Fibroblast of skin of scalp (primary cell): Measurements from ENCODE around the gene TBC1D22A.

Source experiments
- DNase-seq: peaks from one replicate; pipeline ENCODE4 v3.0.0-alpha.2; 2013

Gene TBC1D22A

DNA sequence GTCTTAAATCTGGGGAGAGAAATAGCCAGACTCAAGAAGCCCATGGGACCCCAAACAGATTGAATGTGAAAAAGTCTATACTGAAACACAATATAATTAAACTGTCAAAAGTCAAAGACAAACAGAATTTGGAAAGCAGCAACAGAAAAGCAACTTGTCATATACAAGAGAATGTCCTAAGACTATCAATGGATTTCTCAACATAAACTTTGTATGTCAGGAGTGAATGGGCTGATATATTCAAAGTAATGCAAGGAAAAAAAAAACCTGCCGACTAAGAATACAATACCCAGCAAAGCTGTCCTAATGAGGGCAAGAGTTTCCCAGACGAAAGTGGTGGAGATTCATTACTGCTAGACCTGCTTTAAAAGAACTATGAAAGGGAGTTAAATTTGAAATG is 73.2 kb downstream of the TBC1D22A start:
- no peak for DNase-seq

DNA sequence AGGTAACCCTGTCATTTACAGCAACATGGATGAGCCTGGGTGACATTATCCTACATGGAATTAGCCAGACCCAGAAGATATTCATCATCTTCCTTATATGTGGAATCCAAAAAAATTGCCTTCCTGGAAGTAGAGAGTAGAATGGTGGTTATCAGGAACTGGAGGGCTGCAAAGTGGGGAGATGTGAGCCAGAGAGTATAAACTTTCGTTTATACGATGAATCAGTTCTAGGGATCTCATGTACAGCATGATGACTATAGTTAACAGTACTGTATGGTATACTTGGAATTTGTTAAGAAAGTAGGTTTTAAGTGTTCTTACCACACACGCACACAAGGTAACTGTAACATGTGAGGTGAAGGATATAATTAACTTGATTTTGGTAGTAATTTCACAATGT is 79.1 kb downstream of the TBC1D22A start:
- peak; percentile 43 for DNase-seq

DNA sequence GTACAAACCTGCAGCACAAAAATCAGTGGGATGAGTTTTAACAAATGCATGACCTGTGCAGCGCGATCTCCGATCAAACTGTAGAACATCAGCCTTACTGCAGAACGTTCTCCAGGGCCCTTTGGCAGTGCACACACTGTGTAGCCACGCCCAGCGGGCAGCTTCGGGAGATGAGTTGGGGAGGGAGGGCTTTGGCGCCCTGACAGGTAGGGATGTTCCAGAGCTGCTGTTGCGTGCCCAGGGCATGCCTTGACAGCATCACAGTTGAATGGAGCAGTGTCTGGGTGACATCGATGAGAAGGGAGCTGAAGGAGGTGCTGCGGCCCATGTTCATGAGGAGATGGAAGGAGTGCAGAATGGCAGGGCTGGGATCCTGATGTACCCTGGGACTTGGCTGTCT is 80.2 kb downstream of the TBC1D22A start:
- DNase-seq, result no peak

DNA sequence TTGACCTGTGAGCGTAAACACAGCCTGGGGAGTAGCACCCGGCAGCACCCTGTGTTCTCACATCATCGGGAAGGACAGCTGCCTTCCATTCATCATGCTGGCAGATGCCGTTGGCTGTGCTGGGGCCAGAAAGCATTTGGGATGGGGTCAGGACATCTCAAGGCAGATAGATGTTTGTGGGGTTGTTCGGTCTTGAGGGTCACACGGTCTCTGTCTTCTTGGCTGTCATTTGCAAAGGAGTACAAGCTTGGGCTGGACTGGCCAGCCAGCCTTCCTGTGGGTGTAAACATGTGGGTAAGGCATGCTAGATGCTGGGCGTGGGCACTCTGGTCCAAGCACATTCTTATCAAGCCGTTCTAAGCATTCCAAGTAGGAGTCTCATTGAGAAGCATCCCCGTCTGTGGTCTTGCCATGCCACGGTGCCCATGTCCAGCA is 81.4 kb downstream of the TBC1D22A start:
- peak; percentile 45 for DNase-seq

DNA sequence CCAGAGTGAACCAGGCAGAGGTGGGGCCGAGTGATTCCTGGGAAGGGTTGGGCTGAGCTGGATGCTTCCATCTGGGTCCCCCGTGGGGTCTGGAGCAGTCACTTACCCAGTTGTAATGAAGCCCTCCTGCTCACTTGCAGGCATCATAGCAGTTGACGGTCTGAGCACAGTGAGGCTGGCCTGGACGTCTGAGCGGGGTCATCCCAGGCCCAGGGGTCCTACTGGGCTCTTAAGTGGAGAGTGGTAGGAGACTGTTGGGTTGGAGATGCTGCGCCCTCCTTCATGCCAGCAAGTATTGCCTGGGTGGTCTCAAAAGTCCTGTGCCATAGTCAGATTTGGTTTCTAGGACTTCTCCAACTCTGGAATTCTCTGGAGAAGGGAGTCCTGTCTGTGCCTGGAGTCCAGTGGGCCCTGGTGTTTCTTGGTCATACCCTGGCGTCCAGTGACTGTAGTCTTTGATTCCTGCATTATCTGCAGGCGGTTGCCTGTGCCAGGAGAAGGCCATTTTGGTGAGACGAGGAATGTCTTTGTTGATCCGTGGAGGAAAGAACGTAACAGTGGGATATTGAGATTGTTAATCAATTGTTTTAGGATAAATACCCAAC is 82.3 kb downstream of the TBC1D22A start:
- DNase-seq, result no peak

DNA sequence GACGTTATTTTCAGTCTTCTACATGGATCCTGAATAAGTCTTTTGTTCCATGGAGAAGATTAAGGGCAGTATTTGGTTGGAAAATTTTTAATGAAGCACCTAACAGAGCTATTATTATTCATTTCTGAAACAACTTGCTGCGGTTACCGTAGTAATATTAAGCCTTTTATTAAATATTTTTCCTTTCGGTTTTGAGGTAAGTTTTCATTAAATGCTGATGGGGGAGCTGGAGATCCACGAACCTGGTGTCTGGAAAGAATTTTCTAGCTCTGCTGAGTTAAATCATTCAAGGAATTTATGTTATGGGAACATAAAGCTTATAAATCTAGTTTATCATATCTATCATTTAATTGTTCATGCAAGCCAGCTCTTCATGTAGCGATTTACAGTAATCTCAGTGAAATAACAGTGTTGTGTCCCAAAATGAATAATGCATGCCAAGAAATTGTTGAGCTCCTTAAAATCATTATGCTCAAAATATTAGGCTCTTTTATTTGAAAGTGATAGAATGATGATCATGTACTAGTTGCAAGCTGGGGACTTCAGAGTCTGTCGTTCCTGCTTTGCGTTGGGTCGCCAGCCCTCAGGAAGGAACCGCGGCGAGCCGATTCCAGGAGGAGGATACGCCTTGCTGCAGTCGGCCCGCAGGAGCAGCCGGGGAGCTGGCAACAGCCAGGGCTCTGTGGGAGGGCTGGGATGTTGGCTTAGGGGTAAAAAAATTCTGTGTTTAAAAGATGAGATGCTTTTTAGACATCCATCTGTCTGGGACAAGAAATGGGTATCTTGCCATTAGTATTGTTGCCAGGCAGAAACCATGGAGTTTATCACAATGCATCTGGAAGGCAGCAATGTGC is 83.1 kb downstream of the TBC1D22A start:
- peak; percentile 72 for DNase-seq

DNA sequence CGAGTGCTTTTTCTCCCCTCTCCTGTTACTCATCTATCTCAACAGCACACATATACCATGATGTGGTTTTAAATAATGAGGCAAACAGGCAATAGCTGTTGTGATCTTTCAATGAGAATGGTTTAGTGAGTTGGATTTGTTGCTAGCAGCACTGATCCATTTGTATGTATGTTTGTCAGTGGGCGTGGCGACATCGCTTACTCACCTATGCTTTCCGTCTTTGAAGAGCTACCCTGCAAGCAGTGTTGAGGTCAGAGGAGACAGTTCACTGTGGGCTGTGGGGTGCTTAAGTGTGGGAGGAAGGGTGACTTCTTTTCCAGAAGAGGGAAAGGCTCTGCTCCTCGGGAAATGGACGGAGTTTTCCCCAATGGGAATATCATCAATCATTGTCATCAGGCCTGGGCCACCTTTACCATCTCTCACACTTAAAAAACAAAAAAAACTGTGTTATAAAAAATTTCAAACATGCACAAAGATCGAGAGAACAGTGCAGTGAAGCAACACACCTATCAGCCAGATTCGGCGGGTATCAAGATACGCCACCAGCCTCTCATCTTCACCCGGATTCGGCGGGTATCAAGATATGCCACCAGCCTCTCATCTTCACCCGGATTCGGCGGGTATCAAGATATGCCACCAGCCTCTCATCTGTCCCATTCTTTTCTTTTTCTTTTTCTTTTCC is 83.8 kb downstream of the TBC1D22A start:
- no peak for DNase-seq

DNA sequence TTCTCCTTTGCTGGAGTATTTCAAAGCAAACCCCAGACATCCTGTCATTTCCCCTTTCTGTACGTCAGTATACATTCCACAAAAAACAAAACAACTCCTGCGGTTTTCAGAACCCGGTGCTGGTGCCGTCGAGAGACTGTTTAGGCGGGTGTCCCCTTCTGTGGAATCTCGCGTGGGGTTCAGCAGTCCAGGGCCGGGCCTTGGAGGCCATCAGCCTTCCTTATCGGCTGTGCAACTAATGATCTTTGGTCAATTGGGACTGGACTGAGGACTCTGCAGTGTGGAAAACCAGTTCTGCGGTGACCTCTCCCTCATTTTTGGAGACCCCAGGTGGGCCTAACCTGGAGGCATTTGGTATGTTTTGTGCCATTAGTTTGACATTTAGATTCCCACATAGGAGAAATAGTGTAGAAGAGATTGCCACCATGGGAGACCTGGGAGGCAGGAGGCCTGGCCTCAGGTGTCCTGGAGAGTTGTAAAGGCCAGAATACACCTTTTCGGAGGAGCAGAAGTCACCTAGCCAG is 84.4 kb downstream of the TBC1D22A start:
- no peak for DNase-seq

DNA sequence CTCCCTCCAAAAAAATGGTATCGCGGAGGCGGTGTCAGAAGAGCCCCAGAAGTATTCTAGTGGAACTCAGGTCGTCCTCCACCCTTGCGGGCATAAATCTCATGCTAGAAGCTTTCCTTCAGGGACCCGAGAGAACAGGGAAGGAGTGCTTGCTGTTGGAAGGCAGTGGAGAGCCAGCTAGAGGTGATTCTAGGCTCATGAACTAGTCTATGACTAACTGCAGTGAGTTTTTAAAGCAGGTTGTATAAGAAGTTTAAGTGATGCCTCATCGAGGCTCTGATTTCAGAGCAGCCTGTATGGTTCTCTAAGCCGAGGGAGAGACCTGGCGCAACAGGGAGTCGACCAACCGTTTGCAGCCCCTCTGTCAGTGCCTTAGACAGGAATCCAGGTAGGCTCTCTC is 85.7 kb downstream of the TBC1D22A start:
- no peak for DNase-seq

DNA sequence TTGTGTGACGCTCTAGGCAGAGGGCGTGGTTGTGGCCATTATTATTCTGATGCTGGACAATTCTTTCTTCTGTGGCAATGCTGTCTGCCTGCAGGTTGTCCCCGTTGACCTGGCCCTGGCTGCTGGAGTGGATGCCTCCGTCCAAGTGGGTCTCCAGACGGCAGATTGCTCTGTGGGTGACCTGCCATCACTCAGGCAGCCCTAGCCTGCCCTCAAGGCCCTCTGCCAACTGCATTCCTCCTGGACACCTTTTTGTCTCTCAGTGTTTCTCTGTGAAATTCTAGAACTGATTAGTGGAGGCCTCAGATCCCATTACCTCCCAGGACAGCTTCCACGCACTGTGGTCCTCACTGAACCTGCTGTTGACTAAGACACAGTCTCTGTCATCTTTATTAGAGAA is 86.7 kb downstream of the TBC1D22A start:
- no peak for DNase-seq

DNA sequence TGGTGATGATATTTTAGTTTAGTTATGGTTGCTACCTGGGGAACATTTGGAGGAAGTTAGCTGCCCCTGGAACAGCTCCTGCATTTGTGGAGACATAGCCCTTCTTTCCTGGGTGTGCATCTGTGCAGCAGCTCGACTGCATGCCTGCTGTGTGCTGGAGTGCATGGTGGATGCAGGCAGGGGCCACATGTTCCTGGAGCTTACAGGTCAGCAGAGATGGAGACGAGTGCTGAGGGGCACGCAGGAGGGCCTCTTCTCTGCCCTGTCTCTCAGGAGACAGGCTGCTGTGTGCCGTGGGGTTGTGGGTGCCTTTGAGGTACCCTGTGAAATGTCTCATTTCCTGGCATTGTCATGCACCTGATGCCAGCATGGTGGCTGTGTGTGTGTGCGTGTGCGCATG is 87.5 kb downstream of the TBC1D22A start:
- no peak for DNase-seq

DNA sequence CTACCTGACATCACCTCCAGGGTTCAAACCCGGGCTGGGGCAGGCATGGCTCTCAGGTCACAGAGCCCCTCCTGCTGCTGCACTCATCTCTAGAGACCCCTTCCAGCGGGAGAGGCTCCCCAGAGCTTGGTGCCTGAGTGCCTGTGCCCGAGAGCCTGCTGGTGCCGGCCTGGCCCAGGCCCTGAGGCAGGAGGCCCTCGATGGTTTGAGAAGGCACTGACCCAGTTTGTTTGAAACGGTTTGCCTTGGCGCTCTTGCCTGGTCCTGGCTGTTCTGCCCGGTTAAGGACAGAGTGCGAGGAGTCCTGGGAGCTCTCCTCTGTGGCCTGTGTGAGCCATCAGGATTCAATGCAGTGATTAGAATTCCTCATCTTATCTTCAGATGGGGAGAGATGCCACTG is 88.9 kb downstream of the TBC1D22A start:
- no peak for DNase-seq

DNA sequence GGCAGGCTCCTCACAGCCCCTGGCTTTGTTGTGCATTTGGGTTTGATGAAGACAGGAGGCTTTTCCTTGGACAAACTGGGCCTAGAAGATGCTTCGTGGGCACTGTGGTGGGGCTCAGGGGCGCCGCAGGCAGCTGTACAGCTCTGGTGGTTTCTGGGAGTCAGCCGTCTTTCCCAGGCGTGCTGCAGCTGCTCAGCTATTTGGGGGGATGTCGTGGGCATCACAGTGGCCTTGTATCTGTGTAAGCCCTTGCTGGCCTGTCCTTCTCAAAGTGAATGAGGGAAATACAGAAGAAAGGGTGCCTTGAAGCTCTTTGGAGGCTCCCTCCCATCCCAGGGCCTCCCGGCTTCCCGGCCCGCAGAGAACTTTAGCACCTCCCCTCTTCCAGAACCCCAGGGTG is 89.5 kb downstream of the TBC1D22A start:
- DNase-seq, result no peak

DNA sequence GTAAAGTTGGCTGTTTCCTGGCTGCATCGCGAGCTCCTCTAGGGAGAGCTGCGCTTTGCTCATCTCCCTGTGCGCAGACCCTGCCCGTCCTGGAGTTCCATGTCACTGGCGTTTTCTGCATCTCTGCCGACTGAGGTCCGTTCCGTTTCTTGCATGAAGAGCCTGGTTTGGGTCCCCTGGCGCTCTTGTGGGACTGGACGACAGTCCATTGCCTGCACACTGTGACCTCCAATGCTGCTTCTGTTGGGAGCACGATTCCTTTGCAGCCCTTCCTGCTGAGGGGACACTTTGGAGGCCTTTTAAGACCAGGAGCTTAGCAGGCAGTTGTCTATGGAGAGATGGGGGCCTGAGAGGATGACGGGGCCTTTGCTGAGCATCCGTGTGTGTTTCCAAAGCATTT is 90.3 kb downstream of the TBC1D22A start:
- DNase-seq, result no peak

DNA sequence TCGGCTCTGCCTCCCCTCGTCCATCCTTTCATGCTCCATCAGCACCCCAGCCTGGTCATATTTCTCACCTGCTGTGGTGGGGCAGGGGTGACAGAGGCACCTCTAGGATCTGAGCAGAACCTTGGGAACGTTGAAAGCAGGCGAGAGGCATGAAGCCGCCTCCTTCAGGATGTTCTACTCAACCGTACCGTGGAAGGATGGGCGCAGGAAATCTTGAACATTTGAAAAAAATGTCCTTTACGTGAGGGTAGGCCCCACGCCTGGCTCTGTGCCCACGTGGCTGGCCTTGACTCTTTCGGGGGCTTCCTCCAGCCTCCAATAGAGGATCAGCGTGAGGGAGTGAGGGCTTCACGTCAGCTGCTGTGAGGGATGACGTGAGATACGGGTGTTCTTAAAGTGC is 90.7 kb downstream of the TBC1D22A start:
- DNase-seq, result no peak

DNA sequence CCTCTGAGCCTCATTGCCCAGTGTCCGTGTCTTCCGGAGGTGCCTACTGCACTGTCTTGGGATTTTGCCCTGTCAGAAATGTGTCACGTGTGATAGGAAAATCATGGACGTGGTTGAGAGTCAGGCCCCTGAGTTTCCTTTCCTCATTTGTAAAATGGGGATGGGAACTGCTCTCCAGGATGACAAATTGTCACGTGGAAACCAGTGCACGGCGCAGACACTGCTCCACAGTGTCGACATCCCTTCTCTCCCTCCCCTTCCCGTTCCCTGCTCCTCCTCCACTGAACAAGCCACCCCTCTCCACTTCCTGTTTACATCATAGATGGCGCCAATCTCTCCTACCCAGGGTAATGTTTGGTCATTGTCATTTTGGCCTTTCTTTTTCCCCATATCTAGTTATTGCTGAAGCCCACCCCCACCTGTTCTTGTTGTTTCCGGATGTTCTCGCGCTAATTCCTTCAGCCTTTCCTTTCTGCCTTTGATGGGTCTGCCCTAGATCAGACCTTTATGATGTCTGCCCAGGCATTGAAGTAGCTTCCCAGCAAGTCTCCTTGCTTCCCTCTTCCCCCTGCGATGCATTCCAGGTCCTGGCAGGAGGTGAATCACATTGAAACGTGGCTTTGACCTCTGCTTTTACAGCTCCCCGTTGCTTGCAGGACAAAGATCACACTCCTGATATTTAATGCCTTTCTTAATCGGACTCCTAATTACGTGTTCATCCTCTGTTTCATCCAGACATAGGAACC is 91.8 kb downstream of the TBC1D22A start:
- no peak for DNase-seq

DNA sequence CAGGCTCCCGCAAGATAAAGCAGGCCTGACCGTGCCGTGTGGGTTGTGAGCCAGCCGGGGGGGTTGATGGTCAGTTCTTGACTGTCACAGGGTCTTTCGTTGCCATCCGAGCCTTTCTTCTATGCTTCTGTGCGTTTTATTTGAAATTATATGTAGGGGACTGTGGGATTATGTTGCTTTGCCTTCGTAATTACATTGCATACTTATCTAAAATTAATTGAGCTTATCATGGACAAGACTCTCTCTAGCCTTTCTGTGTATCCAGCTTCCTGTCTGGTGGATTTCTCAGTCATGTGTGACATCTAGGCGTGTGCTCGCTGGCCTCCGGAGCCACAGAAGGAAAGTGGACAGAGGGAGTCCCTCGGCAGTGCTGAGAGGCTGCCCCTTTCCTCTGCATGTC is 93.2 kb downstream of the TBC1D22A start:
- DNase-seq, result no peak

DNA sequence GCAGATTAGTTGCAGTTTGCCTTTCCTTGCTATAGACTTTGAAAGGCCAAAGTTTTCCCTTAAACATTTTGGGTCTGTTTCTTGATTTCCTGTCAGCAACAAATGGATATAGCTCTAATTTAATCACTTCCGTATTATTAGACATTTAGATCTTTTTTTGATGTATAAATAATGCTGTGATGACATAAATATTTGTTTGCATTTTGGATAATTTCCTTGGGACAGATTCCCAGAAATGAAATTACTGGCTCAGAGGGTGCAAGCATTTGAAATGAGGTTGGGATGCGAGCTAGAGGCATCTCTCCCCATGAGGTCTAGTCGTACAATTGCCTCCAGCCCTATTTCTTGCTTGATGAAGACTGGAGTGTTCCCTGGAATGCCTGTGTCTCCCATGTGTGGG is 94.2 kb downstream of the TBC1D22A start:
- no peak for DNase-seq

DNA sequence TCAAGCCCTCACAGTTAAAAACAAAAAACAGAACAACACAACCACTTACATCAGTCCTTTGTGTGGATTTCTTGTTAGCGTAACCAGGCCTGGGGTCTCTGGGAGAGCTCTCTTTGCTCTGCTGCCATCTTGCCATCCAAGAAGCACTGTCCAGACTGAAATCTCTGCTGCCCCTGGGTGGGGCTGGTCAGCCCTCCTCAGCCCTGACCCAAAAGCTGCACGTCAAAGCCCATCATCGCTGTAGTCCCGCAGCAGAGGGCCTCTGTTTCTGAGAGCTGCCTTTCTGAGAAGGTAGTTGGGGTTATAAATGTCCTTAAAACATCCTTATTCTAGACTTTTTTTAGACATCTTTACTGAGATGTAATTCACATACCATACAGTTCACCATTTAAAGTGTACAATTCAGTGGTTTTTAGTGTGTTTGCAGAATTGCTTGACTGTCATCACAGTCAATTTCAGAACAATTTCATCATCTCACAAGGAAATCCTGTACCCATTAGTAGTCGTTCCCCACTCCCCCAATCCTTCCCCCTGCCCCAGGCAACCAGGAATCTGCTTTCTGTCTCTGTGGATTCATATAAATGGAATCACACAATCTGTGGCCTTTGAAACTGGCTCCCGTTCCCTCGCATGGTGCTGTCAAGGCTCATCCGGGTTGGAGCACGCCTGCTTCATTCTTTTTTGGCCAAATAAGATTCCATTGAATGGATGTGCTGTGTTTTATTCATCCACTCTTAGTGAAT is 94.9 kb downstream of the TBC1D22A start:
- DNase-seq, result peak; percentile 72

DNA sequence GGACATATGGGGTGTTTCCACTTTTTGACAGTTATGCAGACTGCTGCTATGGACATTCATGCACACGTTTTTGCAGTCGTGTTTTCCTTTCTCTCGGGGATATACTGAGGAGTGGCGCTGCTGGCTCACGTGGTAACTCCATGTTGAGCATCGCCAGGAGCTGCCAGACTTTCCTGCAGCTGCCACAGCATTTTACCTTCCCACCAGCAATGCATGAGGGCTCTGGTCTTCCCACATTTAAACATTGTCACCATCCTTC is 95.4 kb downstream of the TBC1D22A start:
- DNase-seq, result no peak

DNA sequence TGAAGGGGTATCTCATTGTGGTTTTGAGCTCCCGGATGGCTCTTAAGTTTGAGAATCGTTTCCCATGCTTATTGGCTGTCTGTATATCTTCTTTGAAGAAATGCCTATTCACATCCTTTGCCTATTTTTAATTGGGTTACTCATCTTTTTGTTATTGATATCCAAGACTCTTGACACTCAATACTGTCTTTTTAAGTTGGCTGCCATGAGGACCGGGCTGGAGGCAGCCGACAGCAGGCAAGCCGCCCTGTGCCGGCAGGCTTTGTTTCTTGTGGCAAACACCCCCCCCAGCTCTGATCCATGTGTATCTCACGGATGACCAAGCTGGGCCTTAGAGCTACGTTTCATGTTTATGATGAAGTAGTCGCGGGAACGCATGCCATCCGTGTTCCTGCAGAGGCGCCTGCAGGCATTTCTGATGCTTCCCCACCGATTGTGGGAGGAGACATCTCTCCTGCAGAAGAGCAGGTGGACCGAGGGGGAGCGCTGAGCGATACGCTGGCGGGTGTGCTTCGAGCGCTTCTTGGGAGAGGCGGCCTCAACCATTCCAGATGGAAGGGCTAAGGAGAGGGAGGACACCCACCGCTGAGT is 95.8 kb downstream of the TBC1D22A start:
- no peak for DNase-seq

DNA sequence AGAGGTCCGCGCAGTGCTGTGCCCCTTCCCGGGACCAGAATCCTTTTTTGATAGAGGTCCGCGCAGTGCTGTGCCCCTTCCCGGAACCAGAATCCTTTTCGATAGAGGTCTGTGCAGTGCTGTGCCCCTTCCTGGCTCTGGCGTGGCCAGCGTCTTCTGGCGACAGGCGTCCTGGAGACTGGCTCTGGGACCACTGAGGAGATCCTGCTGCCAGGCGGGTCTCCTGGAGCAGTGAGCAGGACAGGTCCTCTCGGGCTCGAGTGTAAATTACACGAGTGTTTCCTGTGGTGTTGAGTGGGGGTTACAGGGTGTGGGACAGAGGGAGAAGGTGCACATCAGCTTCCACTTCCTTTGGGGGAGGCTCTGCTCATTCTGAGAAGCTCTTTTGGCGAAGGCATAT is 98.1 kb downstream of the TBC1D22A start:
- no peak for DNase-seq
